ENCODE measurements around the gene IFNL3. TPM values are rescaled to one million over a fixed set of nuclear protein-coding genes. Genes with fewer than 3 reads are reported as not detected.
A peak's percentile ranks its signal among the peaks of the same experiment; 100 is the strongest.

Gene IFNL3
- total and polyA plus RNA-seq, 9 of the 15 experiments (the other 6 are each of a cell fraction or from before 2014, with no cell fraction given) = not detected

DNA sequence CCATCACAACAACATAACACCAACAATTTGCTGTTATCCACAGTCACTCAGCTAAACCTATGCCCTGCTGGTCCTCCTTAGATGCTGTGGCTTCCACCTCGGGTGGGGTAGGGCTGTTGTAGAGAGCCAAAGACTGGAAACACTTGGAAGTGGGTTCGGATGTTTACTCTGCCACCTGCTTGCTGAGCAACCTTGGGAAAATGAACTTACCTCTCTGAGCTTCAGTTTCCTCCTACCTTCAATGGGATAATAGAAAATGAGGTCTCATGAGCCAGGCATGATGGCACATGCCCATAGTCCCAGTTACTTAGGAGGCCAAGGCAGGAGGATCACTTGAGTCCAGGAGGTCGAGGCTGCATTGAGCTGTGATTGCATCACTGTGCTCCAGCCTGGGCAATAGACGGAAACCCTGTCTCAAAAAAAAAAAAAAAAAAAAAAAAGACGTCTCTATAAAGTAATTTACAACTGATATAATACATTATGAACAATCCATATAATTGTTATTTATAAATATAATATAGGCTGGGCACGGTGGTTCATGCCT is 37.4 kb downstream of the IFNL3 start (continued):
- TF ChIP-seq ZNF431 (CRISPR knock-in tag; IDR thresholded peaks at IDR 0.05) (no peak), SUPT5H (IDR thresholded peaks at IDR 0.05) (no peak), RREB1 (CRISPR knock-in tag; IDR thresholded peaks at IDR 0.05) (no peak), NELFE (IDR thresholded peaks at IDR 0.05; ENCODE audit: insufficient read depth, insufficient read length) (no peak), RAD21 (CRISPR knock-in tag; conservative IDR thresholded peaks at IDR 0.05 in 1 of 2, IDR thresholded peaks at IDR 0.05 in 1 of 2) (no peak), POU5F1 (IDR thresholded peaks at IDR 0.05; ENCODE audit: borderline replicate concordance, low read depth, low read length, partially characterized antibody) (no peak), RBBP5 (IDR thresholded peaks at IDR 0.05; ENCODE audit: borderline replicate concordance, insufficient read depth, low read length, poor library complexity, severe bottlenecking) (no peak), ZNF766 (CRISPR knock-in tag; conservative IDR thresholded peaks at IDR 0.05) (no peak), GATA2 (CRISPR knock-in tag; IDR thresholded peaks at IDR 0.05) (no peak), KDM1A (IDR thresholded peaks at IDR 0.05) (peak in 1 of 2 experiments; percentile 74; a peak in 2 of 4 replicates)
- TF ChIP-seq, protein P1, sequence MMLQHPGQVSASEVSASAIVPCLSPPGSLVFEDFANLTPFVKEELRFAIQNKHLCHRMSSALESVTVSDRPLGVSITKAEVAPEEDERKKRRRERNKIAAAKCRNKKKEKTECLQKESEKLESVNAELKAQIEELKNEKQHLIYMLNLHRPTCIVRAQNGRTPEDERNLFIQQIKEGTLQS (IDR thresholded peaks at IDR 0.05) = 0 out of 2 replicates have a peak, but pooled peaks have one; percentile 41
- TF ChIP-seq, protein P1 (CRISPR knock-in tag; conservative IDR thresholded peaks at IDR 0.05) = no peak
- TF ChIP-seq, protein P2, sequence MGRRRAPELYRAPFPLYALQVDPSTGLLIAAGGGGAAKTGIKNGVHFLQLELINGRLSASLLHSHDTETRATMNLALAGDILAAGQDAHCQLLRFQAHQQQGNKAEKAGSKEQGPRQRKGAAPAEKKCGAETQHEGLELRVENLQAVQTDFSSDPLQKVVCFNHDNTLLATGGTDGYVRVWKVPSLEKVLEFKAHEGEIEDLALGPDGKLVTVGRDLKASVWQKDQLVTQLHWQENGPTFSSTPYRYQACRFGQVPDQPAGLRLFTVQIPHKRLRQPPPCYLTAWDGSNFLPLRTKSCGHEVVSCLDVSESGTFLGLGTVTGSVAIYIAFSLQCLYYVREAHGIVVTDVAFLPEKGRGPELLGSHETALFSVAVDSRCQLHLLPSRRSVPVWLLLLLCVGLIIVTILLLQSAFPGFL (CRISPR knock-in tag; IDR thresholded peaks at IDR 0.05) = no peak
